PC-3 (cell line): ENCODE measurements around the gene NYAP2. TPM values are rescaled to one million over a fixed set of nuclear protein-coding genes. Genes with fewer than 3 reads are reported as not detected.

Source experiments
- ATAC-seq: fragments of 200-7000 bp; cut with Tn5 transposase; 2 replicates; pipeline ENCODE4 v1.9.1; 2020; ENCODE audit warnings: mild to moderate bottlenecking, moderate library complexity
- BruUV-seq: library from RNA; stranded (reverse); fragments of 400-500 nt; replicated peaks from 2 replicates; lab custom pipeline; 2021; lab: Mats Ljungman, UMichigan
- CTCF ChIA-PET: fragments of 300-600 bp; sonication (Branson Sonifier 250); formaldehyde crosslinking; loops from one replicate; lab custom pipeline; 2022; ENCODE audit warnings: antibody characterized with exemption; lab: Charles Lee
- POLR2A ChIA-PET: fragments of 300-600 bp; sonication (Branson Sonifier 250); formaldehyde crosslinking; loops from one replicate; lab custom pipeline; 2022; ENCODE audit warnings: antibody characterized with exemption; ENCODE audit not compliant: unreplicated experiment; lab: Charles Lee
- DNase-seq: peaks from one replicate; pipeline ENCODE4 v3.0.0-alpha.2; 2015
- H2AFZ ChIP-seq: fragments of 300-600 bp; sonication (generic); 2 replicates; pipeline ENCODE4 v1.6.0; 2016; ENCODE audit warnings: antibody characterized with exemption, low read length
- H3F3A ChIP-seq: fragments of 300-600 bp; sonication (generic); one replicate; pipeline ENCODE4 v1.6.0; 2017; ENCODE audit warnings: antibody characterized with exemption, low read length, control low read depth, mild to moderate bottlenecking; ENCODE audit not compliant: unreplicated experiment
- H3K27ac ChIP-seq: fragments of 300-600 bp; sonication (generic); 2 replicates; pipeline ENCODE4 v1.5.1; 2016; ENCODE audit warnings: mild to moderate bottlenecking, low read length
- H3K27me3 ChIP-seq: fragments of 300-600 bp; sonication (generic); 2 replicates; pipeline ENCODE4 v1.6.1; 2016; ENCODE audit warnings: low read length, mixed read lengths
- H3K36me3 ChIP-seq: fragments of 300-600 bp; sonication (generic); 2 replicates; pipeline ENCODE4 v1.6.1; 2016; ENCODE audit warnings: low read depth, mixed run types, low read length, mixed read lengths
- H3K4me1 ChIP-seq: fragments of 300-600 bp; sonication (generic); 2 replicates; pipeline ENCODE4 v1.5.1; 2016; ENCODE audit warnings: low read length; ENCODE audit not compliant: insufficient read depth
- H3K4me2 ChIP-seq: fragments of 300-600 bp; sonication (generic); 2 replicates; pipeline ENCODE4 v1.6.0; 2016; ENCODE audit warnings: low read length
- H3K4me3 ChIP-seq: fragments of 300-600 bp; sonication (generic); 2 replicates; pipeline ENCODE4 v1.5.1; 2016; ENCODE audit warnings: mild to moderate bottlenecking, low read length, mixed read lengths
- H3K79me2 ChIP-seq: fragments of 300-600 bp; sonication (generic); 2 replicates; pipeline ENCODE4 v1.6.1; 2017; ENCODE audit warnings: low read length, mixed read lengths
- H3K9ac ChIP-seq: fragments of 300-600 bp; sonication (generic); 2 replicates; pipeline ENCODE4 v1.6.0; 2016; ENCODE audit warnings: mild to moderate bottlenecking, low read length
- H3K9me2 ChIP-seq: fragments of 300-600 bp; sonication (generic); replicated peaks from 2 replicates; pipeline ENCODE4 v1.6.1; 2016; ENCODE audit warnings: mixed run types, low read length, mixed read lengths
- H3K9me3 ChIP-seq: fragments of 300-600 bp; sonication (generic); 2 replicates; pipeline ENCODE4 v1.6.1; 2016; ENCODE audit warnings: low read length, mixed read lengths
- H4K20me1 ChIP-seq: fragments of 300-600 bp; sonication (generic); 2 replicates; pipeline ENCODE4 v1.6.1; 2016; ENCODE audit warnings: low read length, mixed read lengths
- CTCF ChIP-seq: fragments of 300-600 bp; sonication (generic); conservative IDR thresholded peaks from 2 replicates; pipeline ENCODE4 v1.5.1; 2017; ENCODE audit warnings: antibody characterized with exemption, low read depth, mild to moderate bottlenecking, low read length
- EZH2 ChIP-seq: fragments of 300-600 bp; sonication (generic); IDR thresholded peaks from one replicate; pipeline ENCODE4 v1.6.1; 2017; ENCODE audit warnings: antibody characterized with exemption, mild to moderate bottlenecking, low read length; ENCODE audit not compliant: unreplicated experiment
- EZH2phosphoT487 ChIP-seq: fragments of 300-600 bp; sonication (generic); IDR thresholded peaks from 2 replicates; pipeline ENCODE4 v1.6.1; 2018; ENCODE audit warnings: mild to moderate bottlenecking, antibody characterized with exemption, low read length, borderline replicate concordance
- intact Hi-C: fragments of 100-400 bp; cut with micrococcal nuclease; formaldehyde crosslinking; loops from 2 replicates; pipeline ENCODE4 v1.9.0; 2023
- total RNA-seq: library from RNA; depleted of rRNA; stranded (reverse); fragments of >200 nt; gene quantifications from 2 replicates; pipeline ENCODE4 v1.2.3, GENCODE V29; 2014

The NYAP2 gene
- total RNA-seq, 1 experiment from 2014 or later: not detected

DNA sequence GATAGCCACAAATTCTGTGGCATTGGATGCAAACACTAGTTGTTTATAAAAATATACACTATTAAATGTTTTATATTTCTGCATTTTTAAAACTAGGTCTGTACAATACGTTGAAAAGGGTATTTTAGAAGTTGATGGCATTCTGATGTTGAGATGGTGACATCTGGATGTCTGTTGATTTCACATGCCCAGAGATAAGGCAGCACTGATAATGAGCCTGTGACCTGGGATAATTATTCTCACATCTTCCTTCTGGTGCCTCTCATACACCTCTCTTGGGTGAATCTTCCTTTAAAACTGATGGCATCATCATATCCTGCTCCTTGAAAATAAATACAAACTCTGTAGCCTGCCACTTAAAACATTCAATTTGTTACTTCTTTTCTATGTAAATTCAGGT lies 208.6 kb downstream of the NYAP2 start:
- POLR2A ChIA-PET: no interaction called here
- H3K4me2 ChIP-seq: no peak overlapping the region
- no peaks in the 10 kb centered on the region for H4K20me1 ChIP-seq
- intact Hi-C loops: no loop called here
- TF ChIP-seq CTCF: no peak
- no peak for TF ChIP-seq EZH2
- no peak for TF ChIP-seq EZH2phosphoT487
- H3K27ac ChIP-seq: no peak overlapping the region
- DNase-seq (no peak), ATAC-seq (no peak)
- H3K9ac ChIP-seq: no peak overlapping the region
- no peaks in the 10 kb centered on the region for H3K9me2 ChIP-seq
- no peak overlapping the region for H3K4me3 ChIP-seq
- H2AFZ ChIP-seq: no peak overlapping the region
- no TSS peak for BruUV-seq
- H3F3A ChIP-seq: no peaks in the 10 kb centered on the region
- peaks cover 31% of the 10 kb centered on the region for H3K27me3 ChIP-seq
- no peaks in the 10 kb centered on the region for H3K4me1 ChIP-seq
- no peaks in the 10 kb centered on the region for H3K36me3 ChIP-seq
- no peaks in the 10 kb centered on the region for H3K79me2 ChIP-seq
- CTCF ChIA-PET: no interaction called here
- no peaks in the 10 kb centered on the region for H3K9me3 ChIP-seq

- Histone ChIP-seq H4K20me1 (no peaks in the 10 kb centered on the region), H3K27me3 (peaks cover 18% of the 10 kb centered on the region), H3K9me2 (no peaks in the 10 kb centered on the region), H3K9me3 (no peaks in the 10 kb centered on the region), H3K27ac (no peak overlapping the region), H3K79me2 (no peaks in the 10 kb centered on the region), H3K4me2 (no peak overlapping the region), H3K9ac (no peak overlapping the region), H3K4me3 (no peak overlapping the region), H2AFZ (no peak overlapping the region), H3F3A (no peaks in the 10 kb centered on the region), H3K4me1 (no peaks in the 10 kb centered on the region), H3K36me3 (no peaks in the 10 kb centered on the region)
- ChIA-PET CTCF (no interaction called here), POLR2A (no interaction called here)
- no peak for TF ChIP-seq EZH2phosphoT487
- TF ChIP-seq CTCF: no peak
- TF ChIP-seq EZH2: no peak
- ATAC-seq (no peak), DNase-seq (no peak)
- intact Hi-C loops: no loop called here
- no TSS peak for BruUV-seq
Observed at GRCh38 chr2:225612636-225613035, 213.1 kb downstream of the NYAP2 start.

DNA sequence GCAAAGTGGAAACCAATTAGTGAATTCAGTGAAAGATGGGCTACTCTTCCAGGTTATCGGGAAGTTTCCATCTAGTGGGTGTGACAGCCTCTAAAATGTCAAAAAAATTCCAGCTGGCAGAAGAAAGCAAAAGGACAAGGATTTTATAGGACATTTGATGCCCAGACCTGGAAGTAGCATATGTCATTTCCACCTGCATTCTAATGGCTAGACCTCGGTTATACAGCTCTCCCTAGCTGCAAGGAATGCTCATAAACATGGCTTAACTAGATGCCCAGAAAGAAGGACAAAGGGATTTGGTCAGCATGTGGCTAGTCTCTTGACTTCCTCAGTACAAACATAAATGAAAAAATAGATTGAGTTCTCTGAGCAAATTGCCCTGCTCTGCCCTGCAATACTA lies 215.4 kb downstream of the NYAP2 start:
- intact Hi-C loops: no loop called here
- POLR2A ChIA-PET: no interaction called here
- Histone ChIP-seq H3F3A (no peaks in the 10 kb centered on the region), H3K9me2 (no peaks in the 10 kb centered on the region), H3K27me3 (peaks cover 8% of the 10 kb centered on the region), H3K4me2 (no peak overlapping the region), H3K27ac (no peak overlapping the region), H3K9me3 (no peaks in the 10 kb centered on the region), H3K79me2 (no peaks in the 10 kb centered on the region), H2AFZ (no peak overlapping the region), H3K9ac (no peak overlapping the region), H3K4me1 (no peaks in the 10 kb centered on the region), H3K4me3 (no peak overlapping the region), H4K20me1 (no peaks in the 10 kb centered on the region), H3K36me3 (no peaks in the 10 kb centered on the region)
- DNase-seq (peak; percentile 5), ATAC-seq (peak; percentile 55)
- no peak for TF ChIP-seq EZH2phosphoT487
- CTCF ChIA-PET: no interaction called here
- BruUV-seq: no TSS peak
